Neuron (in vitro differentiated cells): ENCODE measurements around the gene CAPN3.

Source experiments
- H2AFZ ChIP-seq: one replicate; pipeline ENCODE4 v1.6.1; 2013; ENCODE audit warnings: low read depth, mild to moderate bottlenecking, inconsistent platforms, low read length, moderate library complexity
- H3K27me3 ChIP-seq: one replicate; pipeline ENCODE4 v1.6.1; 2013; ENCODE audit warnings: low read length; ENCODE audit not compliant: insufficient read depth
- H3K36me3 ChIP-seq: one replicate; pipeline ENCODE4 v1.6.1; 2013; ENCODE audit warnings: low read length; ENCODE audit not compliant: insufficient read depth
- H3K4me1 ChIP-seq: one replicate; pipeline ENCODE4 v1.6.1; 2013; ENCODE audit warnings: low read length; ENCODE audit not compliant: insufficient read depth
- H3K4me3 ChIP-seq: 2 replicates; pipeline ENCODE4 v1.5.1; 2013; ENCODE audit warnings: mild to moderate bottlenecking, low read length, moderate library complexity
- H3K9me3 ChIP-seq: one replicate; pipeline ENCODE4 v1.6.1; 2013; ENCODE audit warnings: low read length

The CAPN3 gene

DNA sequence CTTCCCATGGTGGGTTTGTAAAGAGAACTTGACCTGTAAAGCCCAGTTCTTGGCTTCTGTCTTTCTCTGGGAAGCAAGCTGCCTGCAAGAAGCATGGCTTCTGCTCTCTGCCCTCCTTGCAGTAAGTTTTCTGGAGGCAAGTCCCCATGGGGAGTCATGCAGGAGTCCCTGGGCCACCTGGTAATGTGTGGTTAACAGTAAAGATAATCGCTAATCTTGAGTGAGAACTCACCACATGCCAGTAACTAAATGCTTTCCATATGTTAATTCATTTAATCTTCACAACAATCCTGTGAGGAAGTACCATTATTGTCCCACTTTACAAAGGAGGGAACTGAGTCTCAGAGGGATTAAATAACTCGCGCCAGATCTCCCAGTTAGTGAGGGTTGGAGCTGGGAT, 4.2 kb downstream of the CAPN3 start:
- Histone ChIP-seq H3K4me1 (no peaks in the 10 kb centered on the region), H3K27me3 (no peaks in the 10 kb centered on the region), H3K36me3 (no peaks in the 10 kb centered on the region), H3K9me3 (no peaks in the 10 kb centered on the region), H2AFZ (no peak overlapping the region), H3K4me3 (no peak overlapping the region)

GRCh38 chr15:42363942-42364341, 4.6 kb downstream of the CAPN3 start:
- no peaks in the 10 kb centered on the region for H3K9me3 ChIP-seq
- no peaks in the 10 kb centered on the region for H3K27me3 ChIP-seq
- no peak overlapping the region for H3K4me3 ChIP-seq
- H2AFZ ChIP-seq: no peak overlapping the region
- H3K4me1 ChIP-seq: no peaks in the 10 kb centered on the region
- H3K36me3 ChIP-seq: no peaks in the 10 kb centered on the region

- no peaks in the 10 kb centered on the region for H3K36me3 ChIP-seq
- no peaks in the 10 kb centered on the region for H3K27me3 ChIP-seq
- no peaks in the 10 kb centered on the region for H3K9me3 ChIP-seq
- no peak overlapping the region for H3K4me3 ChIP-seq
- H3K4me1 ChIP-seq: no peaks in the 10 kb centered on the region
- no peak overlapping the region for H2AFZ ChIP-seq
Observed at GRCh38 chr15:42364529-42364928, 5.2 kb downstream of the CAPN3 start.

DNA sequence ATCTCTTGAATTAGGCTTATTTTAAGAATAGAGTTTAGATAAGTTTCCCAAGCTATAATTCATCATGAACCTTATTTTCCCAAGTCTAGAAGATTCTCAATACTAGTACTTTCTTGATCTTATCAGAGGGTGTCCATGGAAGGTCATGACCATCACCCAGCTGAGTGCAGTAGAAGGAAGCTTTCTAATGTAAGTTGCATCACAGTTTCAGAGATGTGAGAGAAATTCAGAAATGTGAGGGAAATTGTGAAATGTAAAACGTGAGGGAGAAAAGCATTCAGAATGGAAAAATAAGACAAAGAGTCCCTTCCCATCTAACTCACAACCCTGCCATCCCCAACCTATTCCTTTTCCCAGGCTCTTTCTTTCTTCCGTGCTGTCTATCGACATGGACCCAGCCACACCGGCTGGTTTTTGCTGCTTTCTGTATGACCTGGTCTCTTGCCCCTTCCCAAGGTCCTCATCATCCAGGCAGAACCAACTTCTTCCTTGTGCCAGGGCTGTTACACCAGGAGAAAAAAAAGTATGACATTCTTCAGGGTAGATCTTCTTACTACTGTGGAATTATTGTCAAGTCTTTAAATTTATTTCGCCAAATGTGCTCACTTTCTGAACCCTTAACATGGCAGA, 6.7 kb downstream of the CAPN3 start:
- H3K36me3 ChIP-seq: no peaks in the 10 kb centered on the region

DNA sequence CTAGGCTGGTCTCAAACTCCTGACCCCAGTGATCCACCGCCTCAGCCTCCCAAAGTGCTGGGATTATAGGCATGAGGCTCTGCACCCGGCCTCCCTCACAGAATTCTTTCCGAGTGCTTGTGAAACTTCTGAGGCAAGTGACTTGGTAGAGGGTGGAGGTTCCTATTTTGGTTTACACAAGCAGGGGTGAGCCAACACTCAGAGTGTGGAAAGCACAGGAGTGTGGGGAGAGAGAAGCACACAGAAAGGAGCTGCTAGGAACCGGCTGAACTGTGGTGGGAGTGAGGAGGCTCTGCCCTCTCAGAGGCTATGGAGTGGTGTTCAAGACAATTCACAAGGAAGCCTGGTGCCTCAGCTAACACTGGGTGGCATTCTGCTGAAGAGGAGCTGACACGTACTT, 7.7 kb downstream of the CAPN3 start:
- no peak overlapping the region for H2AFZ ChIP-seq
- no peaks in the 10 kb centered on the region for H3K9me3 ChIP-seq
- no peaks in the 10 kb centered on the region for H3K36me3 ChIP-seq
- H3K4me3 ChIP-seq: no peak overlapping the region
- H3K27me3 ChIP-seq: no peaks in the 10 kb centered on the region
- H3K4me1 ChIP-seq: no peaks in the 10 kb centered on the region

More for the DNA sequence above, 6.7 kb downstream of the CAPN3 start:
- Histone ChIP-seq H2AFZ (no peak overlapping the region), H3K27me3 (no peaks in the 10 kb centered on the region), H3K4me3 (no peak overlapping the region), H3K4me1 (no peaks in the 10 kb centered on the region), H3K9me3 (no peaks in the 10 kb centered on the region)

- Histone ChIP-seq H3K4me1 (no peaks in the 10 kb centered on the region), H2AFZ (no peak overlapping the region), H3K27me3 (no peaks in the 10 kb centered on the region), H3K4me3 (no peak overlapping the region), H3K36me3 (no peaks in the 10 kb centered on the region), H3K9me3 (no peaks in the 10 kb centered on the region)
Observed at GRCh38 chr15:42368096-42368495, 8.8 kb downstream of the CAPN3 start.

DNA sequence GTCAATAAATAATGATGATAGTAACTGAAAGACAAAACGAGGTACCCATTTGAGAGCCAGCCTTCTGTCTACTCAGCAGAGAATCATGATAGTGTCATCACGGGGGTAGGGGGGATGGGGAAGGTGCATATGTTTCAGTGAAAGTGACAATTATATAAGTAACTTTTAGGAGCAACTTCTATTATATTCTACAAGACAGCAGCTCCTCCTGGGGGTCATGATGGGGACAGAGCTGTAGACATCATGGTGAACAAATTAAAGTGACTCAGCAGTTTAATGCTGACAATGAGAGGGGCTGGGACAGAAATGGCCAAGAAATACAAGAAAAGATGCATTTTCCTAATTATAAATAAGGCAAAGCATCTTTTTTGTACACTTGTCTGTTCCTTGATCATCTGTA, 11.8 kb downstream of the CAPN3 start:
- Histone ChIP-seq H3K36me3 (no peaks in the 10 kb centered on the region), H3K4me3 (no peak overlapping the region), H3K27me3 (no peaks in the 10 kb centered on the region), H3K4me1 (no peaks in the 10 kb centered on the region), H2AFZ (no peak overlapping the region), H3K9me3 (no peaks in the 10 kb centered on the region)

GRCh38 chr15:42373274-42373673, 14.0 kb downstream of the CAPN3 start:
- H3K4me1 ChIP-seq: no peaks in the 10 kb centered on the region
- peaks cover 4% of the 10 kb centered on the region for H3K9me3 ChIP-seq
- no peak overlapping the region for H2AFZ ChIP-seq

DNA sequence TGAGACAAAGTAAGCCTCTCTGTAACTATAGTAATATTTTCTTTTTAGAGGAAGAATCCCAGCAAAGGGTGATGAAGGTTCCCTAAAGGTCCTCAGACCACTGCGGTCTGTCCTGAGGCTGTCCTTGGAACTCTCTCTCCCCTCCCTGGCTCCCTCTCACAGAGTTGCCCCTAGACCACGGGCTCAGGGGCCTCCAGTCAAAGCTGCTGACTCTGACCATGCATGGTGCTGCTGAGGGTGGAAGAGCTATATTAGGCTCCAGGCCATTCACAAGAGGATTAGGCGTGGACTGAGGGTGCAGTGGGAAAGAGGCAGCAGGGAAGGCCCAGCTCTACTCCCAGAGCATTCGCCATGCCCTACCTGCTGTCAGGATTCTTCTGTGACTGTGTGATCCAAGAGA, 14.6 kb downstream of the CAPN3 start:
- Histone ChIP-seq H3K9me3 (peaks cover 4% of the 10 kb centered on the region), H2AFZ (no peak overlapping the region), H3K36me3 (no peaks in the 10 kb centered on the region), H3K4me1 (no peaks in the 10 kb centered on the region), H3K27me3 (no peaks in the 10 kb centered on the region), H3K4me3 (no peak overlapping the region)

More at GRCh38 chr15:42373274-42373673, 14.0 kb downstream of the CAPN3 start:
- Histone ChIP-seq H3K27me3 (no peaks in the 10 kb centered on the region), H3K4me3 (no peak overlapping the region), H3K36me3 (no peaks in the 10 kb centered on the region)

DNA sequence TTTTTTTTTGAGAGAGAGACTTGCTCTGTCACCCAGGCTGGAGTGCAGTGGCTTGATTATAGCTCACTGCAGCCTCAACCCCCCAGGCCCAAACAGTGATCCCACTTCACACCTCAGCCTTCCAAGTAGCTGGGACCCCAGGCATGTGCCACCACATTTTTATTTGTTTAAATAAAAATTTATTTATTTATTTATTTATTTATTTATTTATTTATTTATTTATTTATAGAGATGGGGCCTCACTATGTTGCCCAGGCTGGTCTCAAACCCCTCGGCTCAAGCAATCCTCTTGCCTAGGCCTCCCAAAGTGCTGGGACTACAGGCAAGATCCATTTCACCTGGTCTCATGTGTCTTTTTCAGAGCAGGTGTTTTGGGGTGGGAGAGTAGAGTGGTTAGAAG, 15.5 kb downstream of the CAPN3 start:
- Histone ChIP-seq H3K27me3 (no peaks in the 10 kb centered on the region), H3K4me3 (no peak overlapping the region), H2AFZ (no peak overlapping the region), H3K9me3 (peaks cover 4% of the 10 kb centered on the region), H3K36me3 (no peaks in the 10 kb centered on the region), H3K4me1 (no peaks in the 10 kb centered on the region)

DNA sequence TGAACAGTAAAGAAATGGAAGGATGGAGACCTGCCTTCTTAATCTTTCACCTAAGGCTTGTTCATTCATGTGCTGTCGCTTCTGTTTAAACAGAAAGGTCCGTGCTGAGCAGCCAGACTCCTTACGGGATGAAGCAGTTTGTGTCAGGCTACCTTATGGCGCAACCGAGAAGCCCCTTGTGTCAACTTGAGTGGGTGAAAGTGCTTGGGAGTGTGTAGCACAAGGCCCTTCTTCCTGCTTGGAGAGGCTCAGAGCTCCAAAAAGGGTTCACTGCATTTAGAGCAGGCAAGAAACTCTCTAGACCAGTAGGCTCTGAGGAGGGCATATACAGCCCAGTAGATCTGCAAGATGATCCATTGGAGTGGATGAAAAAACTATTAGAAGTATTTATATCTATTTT, 16.0 kb downstream of the CAPN3 start:
- H3K36me3 ChIP-seq: no peaks in the 10 kb centered on the region
- no peak overlapping the region for H2AFZ ChIP-seq
- no peak overlapping the region for H3K4me3 ChIP-seq
- no peaks in the 10 kb centered on the region for H3K4me1 ChIP-seq
- no peaks in the 10 kb centered on the region for H3K27me3 ChIP-seq
- H3K9me3 ChIP-seq: peaks cover 4% of the 10 kb centered on the region

GRCh38 chr15:42375941-42376340, 16.6 kb downstream of the CAPN3 start:
- no peaks in the 10 kb centered on the region for H3K36me3 ChIP-seq
- no peak overlapping the region for H3K4me3 ChIP-seq
- H3K27me3 ChIP-seq: no peaks in the 10 kb centered on the region

GRCh38 chr15:42378011-42378410, 18.7 kb downstream of the CAPN3 start:
- H3K27me3 ChIP-seq: no peaks in the 10 kb centered on the region
- peaks cover 4% of the 10 kb centered on the region for H3K9me3 ChIP-seq
- no peaks in the 10 kb centered on the region for H3K36me3 ChIP-seq
- H3K4me3 ChIP-seq: no peak overlapping the region
- no peaks in the 10 kb centered on the region for H3K4me1 ChIP-seq
- H2AFZ ChIP-seq: no peak overlapping the region

More at GRCh38 chr15:42375941-42376340, 16.6 kb downstream of the CAPN3 start:
- H3K9me3 ChIP-seq: peaks cover 4% of the 10 kb centered on the region
- no peak overlapping the region for H2AFZ ChIP-seq
- no peaks in the 10 kb centered on the region for H3K4me1 ChIP-seq

- Histone ChIP-seq H2AFZ (no peak overlapping the region), H3K9me3 (no peaks in the 10 kb centered on the region), H3K4me1 (no peaks in the 10 kb centered on the region), H3K27me3 (no peaks in the 10 kb centered on the region), H3K36me3 (no peaks in the 10 kb centered on the region), H3K4me3 (no peak overlapping the region)
Observed at GRCh38 chr15:42384597-42384996, 25.3 kb downstream of the CAPN3 start.
